HEK293 (cell line): Measurements from ENCODE around the gene GALNT1.

Experiments
- ATF2 ChIP-seq: fragments of 450-650 bp; formaldehyde crosslinking; IDR thresholded peaks from 2 replicates; pipeline ENCODE4 v1.5.1; 2016; ENCODE audit warnings: missing biosample characterization, missing genetic modification characterization, low read depth
- CTCF ChIP-seq: fragments of 450-650 bp; formaldehyde crosslinking; IDR thresholded peaks from 2 replicates; pipeline ENCODE4 v1.5.1; 2016; ENCODE audit warnings: missing biosample characterization, missing genetic modification characterization
- MZF1 ChIP-seq: fragments of 450-650 bp; formaldehyde crosslinking; IDR thresholded peaks from 2 replicates; pipeline ENCODE4 v1.5.1; 2017; ENCODE audit warnings: missing biosample characterization, missing genetic modification characterization, borderline replicate concordance
- REST ChIP-seq: fragments of 450-650 bp; formaldehyde crosslinking; IDR thresholded peaks from 2 replicates; pipeline ENCODE4 v1.5.1; 2016; ENCODE audit warnings: missing biosample characterization, missing genetic modification characterization
- YY1 ChIP-seq: fragments of 450-650 bp; formaldehyde crosslinking; IDR thresholded peaks from 2 replicates; pipeline ENCODE4 v1.5.1; 2018; ENCODE audit warnings: missing biosample characterization, missing genetic modification characterization
- YY2 ChIP-seq: fragments of 450-650 bp; formaldehyde crosslinking; IDR thresholded peaks from 2 replicates; pipeline ENCODE4 v1.5.1; 2016; ENCODE audit warnings: missing biosample characterization, missing genetic modification characterization
- ZFP37 ChIP-seq: fragments of 450-650 bp; formaldehyde crosslinking; IDR thresholded peaks from 2 replicates; pipeline ENCODE4 v1.5.1; 2016; ENCODE audit warnings: missing biosample characterization, missing genetic modification characterization
- ZNF24 ChIP-seq: fragments of 450-650 bp; formaldehyde crosslinking; IDR thresholded peaks from 2 replicates; pipeline ENCODE4 v1.5.1; 2016; ENCODE audit warnings: missing biosample characterization, missing genetic modification characterization
- ZNF266 ChIP-seq: fragments of 450-650 bp; formaldehyde crosslinking; IDR thresholded peaks from 2 replicates; pipeline ENCODE4 v1.5.1; 2016; ENCODE audit warnings: missing biosample characterization, missing genetic modification characterization, low read depth
- ZNF37A ChIP-seq: fragments of 450-650 bp; IDR thresholded peaks from 2 replicates; pipeline ENCODE4 v1.5.1; 2018; ENCODE audit warnings: missing biosample characterization, missing genetic modification characterization
- ZNF639 ChIP-seq: fragments of 450-650 bp; formaldehyde crosslinking; IDR thresholded peaks from 2 replicates; pipeline ENCODE4 v1.5.1; 2016; ENCODE audit warnings: missing biosample characterization, missing genetic modification characterization

GRCh38 chr18:35747894-35748472 is 166.4 kb downstream of the GALNT1 start:
- TF ChIP-seq ZNF266 (tag by site-specific recombination) (no peak), REST (tag by site-specific recombination) (no peak), CTCF (tag by site-specific recombination) (no peak), YY2 (tag by site-specific recombination) (no peak), YY1 (no peak), ZNF639 (tag by site-specific recombination) (no peak), ATF2 (no peak), ZFP37 (tag by site-specific recombination) (no peak), ZNF37A (no peak), ZNF24 (tag by site-specific recombination) (no peak), MZF1 (no peak)
